Naive B cell (primary cell): Measurements from ENCODE around the gene CALCOCO2. TPM values are rescaled to one million over a fixed set of nuclear protein-coding genes. Genes with fewer than 3 reads are reported as not detected.
A peak's percentile ranks its signal among the peaks of the same experiment; 100 is the strongest.

ENCODE experiments used
- ATAC-seq, 2 donors: fragments of 150-1000 bp; cut with Tn5 transposase; 2 replicates each; pipeline ENCODE4 v1.10.0; 2021; ENCODE audit warnings: low read depth in 2 of 2, mild to moderate bottlenecking in 2 of 2, moderate library complexity in 2 of 2
- DNase-seq: peaks from one replicate; pipeline ENCODE4 v3.0.0; 2022
- H3K27ac Mint-ChIP-seq, 6 donors: one replicate each; pipeline ENCODE4 v1.8.0; 2020 to 2022; ENCODE audit warnings: mild to moderate bottlenecking in 6 of 6, mixed read lengths in 6 of 6, moderate library complexity in 5 of 6, inconsistent platforms in 2 of 6
- H3K27me3 Mint-ChIP-seq, 3 donors: one replicate each; pipeline ENCODE4 v1.8.0; 2021 to 2022; ENCODE audit warnings: mixed read lengths in 3 of 3, mild to moderate bottlenecking in 1 of 3
- H3K36me3 Mint-ChIP-seq, 2 donors: one replicate each; pipeline ENCODE4 v1.8.0; 2020 to 2022; ENCODE audit warnings: mixed read lengths in 2 of 2, inconsistent platforms in 1 of 2, mild to moderate bottlenecking in 1 of 2
- H3K4me1 Mint-ChIP-seq, 3 donors: one replicate each; pipeline ENCODE4 v1.8.0; 2020 to 2022; ENCODE audit warnings: mixed read lengths in 3 of 3, inconsistent platforms in 1 of 3, mild to moderate bottlenecking in 1 of 3, moderate library complexity in 1 of 3
- H3K4me3 Mint-ChIP-seq, 8 donors: one replicate each; pipeline ENCODE4 v1.8.0; 2020 to 2022; ENCODE audit warnings: mild to moderate bottlenecking in 8 of 8, mixed read lengths in 8 of 8, moderate library complexity in 8 of 8, inconsistent platforms in 2 of 8
- H3K9me3 Mint-ChIP-seq, 7 donors: one replicate each; pipeline ENCODE4 v1.8.0; 2020 to 2022; ENCODE audit warnings: mixed read lengths in 7 of 7, mild to moderate bottlenecking in 5 of 7, inconsistent platforms in 2 of 7, moderate library complexity in 1 of 7
- polyA plus RNA-seq, 6 donors: library from polyadenylated mRNA; unstranded; fragments of 300-500 nt; fragmentation: Illumina TruSeq; gene quantifications; one replicate each; pipeline ENCODE4 v1.2.3, GENCODE V29; 2021; ENCODE audit warnings: low read depth in 6 of 6

The CALCOCO2 gene
- polyA plus RNA-seq, 6 donors from 2014 or later = 147 to 228 (median 187) TPM

DNA sequence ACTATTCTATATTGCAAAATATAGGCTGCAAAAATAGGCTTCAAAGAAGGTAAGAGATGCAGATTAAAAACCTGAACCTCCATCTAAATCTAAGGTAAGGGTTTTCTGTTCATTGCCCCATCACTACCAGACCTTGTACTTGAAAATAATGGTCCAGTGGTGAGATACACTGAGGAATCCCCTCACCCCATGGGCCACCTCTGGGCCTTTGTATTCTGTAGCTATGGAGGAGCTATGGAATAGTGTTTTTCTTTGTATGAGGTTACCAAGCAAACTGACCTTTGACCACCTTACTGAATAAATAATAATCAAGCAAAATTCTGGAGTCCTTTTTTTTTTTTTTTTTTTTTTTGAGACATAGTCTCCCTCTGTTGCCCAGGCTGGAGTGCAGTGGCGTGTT, 72.6 kb downstream of the CALCOCO2 start:
- Mint-ChIP-seq H3K9me3 (no peaks in the 10 kb centered on the region), H3K27me3 (no peaks in the 10 kb centered on the region), H3K27ac (no peak overlapping the region), H3K36me3 (no peaks in the 10 kb centered on the region), H3K4me1 (peaks cover 5 to 10% (median 8%) of the 10 kb centered on the region in 3 donors), H3K4me3 (no peak overlapping the region)
- DNase-seq (no peak), ATAC-seq (no peak)

DNA sequence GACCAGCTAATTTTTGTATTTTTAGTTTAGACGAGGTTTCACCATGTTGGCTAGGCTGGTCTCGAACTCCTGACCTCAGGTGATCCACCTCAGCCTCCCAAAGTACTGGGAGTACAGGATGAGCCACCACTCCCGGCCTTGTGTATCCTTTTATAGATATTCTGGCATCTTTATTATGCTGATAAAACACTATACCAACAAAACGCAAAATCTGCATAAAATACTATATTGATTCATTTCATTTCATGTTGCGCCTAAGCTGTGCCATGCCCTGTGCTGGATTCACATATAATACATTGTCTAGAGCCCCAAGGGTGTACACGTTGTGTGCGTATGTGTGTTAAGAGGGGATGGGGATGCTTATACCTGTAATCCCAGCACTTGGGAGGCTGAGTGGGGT, 73.6 kb downstream of the CALCOCO2 start:
- Mint-ChIP-seq H3K27me3 (no peaks in the 10 kb centered on the region), H3K36me3 (no peaks in the 10 kb centered on the region), H3K27ac (no peak overlapping the region), H3K9me3 (no peaks in the 10 kb centered on the region), H3K4me3 (peak overlapping the region in 1 of 8 donors; percentile 30), H3K4me1 (peaks cover 11 to 15% (median 14%) of the 10 kb centered on the region in 3 donors)
- ATAC-seq = no peak
- no peak for DNase-seq

DNA sequence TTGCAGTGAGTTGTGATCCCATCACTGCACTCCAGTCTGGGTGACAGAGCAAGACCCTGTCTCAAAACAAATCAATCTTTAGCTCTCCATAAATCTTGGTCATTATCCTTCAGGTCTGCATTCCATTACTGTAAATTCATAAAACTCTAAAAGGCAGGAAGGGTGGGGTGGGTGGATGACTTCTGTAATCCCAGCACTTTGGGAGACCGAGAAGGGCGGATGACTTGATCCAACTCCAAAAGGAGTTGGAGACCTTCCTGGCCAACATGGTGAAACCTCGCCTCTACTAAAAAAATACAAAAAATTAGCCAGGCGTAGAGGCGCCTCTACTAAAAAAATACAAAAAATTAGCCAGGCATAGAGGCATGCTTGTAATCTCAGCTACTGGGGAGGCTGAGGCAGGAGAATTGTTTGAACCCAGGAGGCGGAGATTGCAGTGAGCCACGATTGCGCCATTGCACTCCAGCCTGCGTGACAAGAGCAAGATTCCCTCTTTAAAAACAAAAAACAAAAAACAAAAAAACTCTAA, 75.2 kb downstream of the CALCOCO2 start:
- H3K4me3 Mint-ChIP-seq = peak overlapping the region in 2 of 8 donors; percentile 33 to 62
- no peaks in the 10 kb centered on the region for H3K9me3 Mint-ChIP-seq
- H3K27ac Mint-ChIP-seq = no peak overlapping the region
- no peaks in the 10 kb centered on the region for H3K36me3 Mint-ChIP-seq
- no peak for ATAC-seq
- DNase-seq = no peak
- peaks cover 27 to 31% (median 30%) of the 10 kb centered on the region in 3 donors for H3K4me1 Mint-ChIP-seq
- H3K27me3 Mint-ChIP-seq = no peaks in the 10 kb centered on the region

DNA sequence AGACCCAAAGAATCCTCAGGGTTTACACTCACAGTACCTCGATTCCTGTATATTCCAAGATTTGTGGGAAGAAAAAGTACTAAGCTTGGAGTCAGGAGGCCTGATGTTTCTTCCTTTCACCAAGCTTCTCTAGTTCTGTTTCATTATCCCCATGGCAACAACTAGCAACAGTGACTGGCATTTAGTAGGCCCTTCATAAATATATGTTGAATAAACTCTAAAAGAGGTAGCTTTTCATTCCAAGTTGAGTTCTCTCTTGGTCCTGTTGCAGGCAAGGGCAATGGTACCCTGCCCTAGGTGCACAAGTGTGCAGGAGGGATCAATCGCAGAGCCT, 76.8 kb downstream of the CALCOCO2 start:
- Mint-ChIP-seq H3K4me1 (peaks cover 40 to 48% (median 46%) of the 10 kb centered on the region in 3 donors), H3K27me3 (no peaks in the 10 kb centered on the region), H3K27ac (peak overlapping the region; percentile 94 to 99 (median 97)), H3K4me3 (peak overlapping the region; percentile 86 to 98 (median 95)), H3K9me3 (no peaks in the 10 kb centered on the region), H3K36me3 (peaks cover 0 to 12% of the 10 kb centered on the region in 2 donors)
- DNase-seq (no peak), ATAC-seq (peak; percentile 1 to 2)

DNA sequence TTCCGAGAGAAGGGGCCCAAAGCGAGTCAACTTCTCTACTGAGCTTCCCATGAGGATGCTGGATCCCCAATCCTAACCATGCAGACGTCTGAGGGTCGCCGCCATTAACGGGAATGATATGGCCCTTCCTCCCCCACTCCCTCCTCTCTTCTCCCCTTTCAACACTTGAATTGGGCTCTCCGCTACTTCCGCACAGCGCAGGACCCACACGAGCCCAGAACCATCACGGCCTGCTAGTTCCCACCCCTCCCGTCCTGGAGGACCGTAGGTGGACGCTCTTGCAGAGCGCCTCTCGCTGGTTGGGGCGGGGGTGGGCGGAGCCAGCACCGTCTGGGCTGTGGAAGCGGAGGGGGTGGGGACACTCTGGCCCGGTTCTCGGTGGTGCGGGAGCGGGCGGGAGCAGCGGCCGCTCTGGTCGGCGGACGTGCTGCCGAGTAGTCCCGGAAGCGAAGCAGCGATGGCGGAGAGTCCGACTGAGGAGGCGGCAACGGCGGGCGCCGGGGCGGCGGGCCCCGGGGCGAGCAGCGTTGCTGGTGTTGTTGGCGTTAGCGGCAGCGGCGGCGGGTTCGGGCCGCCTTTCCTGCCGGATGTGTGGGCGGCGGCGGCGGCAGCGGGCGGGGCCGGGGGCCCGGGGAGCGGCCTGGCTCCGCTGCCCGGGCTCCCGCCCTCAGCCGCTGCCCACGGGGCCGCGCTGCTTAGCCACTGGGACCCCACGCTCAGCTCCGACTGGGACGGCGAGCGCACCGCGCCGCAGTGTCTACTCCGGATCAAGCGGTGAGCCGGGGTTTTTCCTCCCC, 77.4 kb downstream of the CALCOCO2 start, which contains the start of gene UBE2Z:
UBE2Z (plus strand) TSS at position 361 of the 797 bp plus-strand sequence; CDS start at position 458, 97 bp downstream.
- Mint-ChIP-seq H3K4me1 (peaks cover 40 to 53% (median 48%) of the 10 kb centered on the region in 3 donors), H3K27me3 (no peaks in the 10 kb centered on the region), H3K4me3 (peak within 1 kb of the TSS; percentile 86 to 98 (median 96)), H3K9me3 (no peaks in the 10 kb centered on the region), H3K36me3 (peaks cover 0 to 12% of the 10 kb centered on the region in 2 donors), H3K27ac (peak within 1 kb of the TSS; percentile 94 to 99 (median 97))
- ATAC-seq (peak; percentile 88), DNase-seq (peak; percentile 86)

DNA sequence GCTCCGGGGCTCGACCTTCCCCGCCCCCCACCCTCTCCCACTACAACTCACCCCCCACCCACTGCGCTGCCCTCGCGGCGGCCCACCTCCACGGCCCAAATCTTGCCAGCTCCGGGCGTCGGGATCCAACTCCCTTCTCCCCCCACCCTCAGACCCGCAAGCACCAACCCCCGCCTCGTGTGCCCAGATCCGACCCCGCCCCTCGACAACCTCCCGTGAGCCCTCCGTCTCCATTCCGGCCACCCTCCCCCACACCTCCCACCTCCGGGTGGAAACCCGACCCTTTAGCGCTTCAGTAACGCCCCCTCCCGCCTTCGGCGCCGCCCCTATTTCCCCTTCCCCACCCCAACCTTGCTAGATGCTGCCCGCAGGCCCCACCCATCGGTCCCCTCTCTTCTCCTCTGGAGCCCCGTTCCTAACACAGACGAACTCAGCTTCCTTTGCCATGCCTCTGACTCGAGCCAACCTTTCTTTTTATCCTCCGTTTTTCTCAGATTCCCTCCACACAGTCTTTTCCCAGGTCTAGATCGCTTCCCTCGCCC, 78.1 kb downstream of the CALCOCO2 start:
- Mint-ChIP-seq H3K27me3 (no peaks in the 10 kb centered on the region), H3K36me3 (peaks cover 4 to 15% of the 10 kb centered on the region in 2 donors), H3K4me3 (peak overlapping the region; percentile 86 to 98 (median 94)), H3K9me3 (no peaks in the 10 kb centered on the region), H3K27ac (peak overlapping the region in 5 of 6 donors; percentile 87 to 98 (median 95)), H3K4me1 (peaks cover 44 to 60% (median 54%) of the 10 kb centered on the region in 3 donors)
- ATAC-seq (peak; percentile 42 to 44), DNase-seq (peak; percentile 74)

DNA sequence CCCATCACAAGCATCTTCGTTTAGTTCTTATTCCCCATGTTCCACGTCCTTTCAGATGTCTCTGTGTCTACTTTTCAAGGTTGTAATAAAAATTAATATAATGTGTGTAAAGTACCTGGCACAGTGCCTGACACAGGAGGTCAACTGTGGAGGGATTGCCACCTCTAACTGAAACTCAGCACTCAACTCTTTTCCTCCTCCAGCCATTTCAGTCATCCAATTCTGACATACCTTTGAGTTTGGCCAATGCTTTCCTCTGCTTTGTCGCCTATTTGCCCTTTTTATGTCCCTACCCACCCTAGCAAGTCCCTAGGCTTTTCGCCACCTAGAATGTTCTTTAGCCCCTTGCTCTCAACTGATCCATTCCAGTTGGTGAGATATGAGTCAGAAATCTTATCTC, 78.9 kb downstream of the CALCOCO2 start:
- DNase-seq = no peak
- H3K9me3 Mint-ChIP-seq = no peaks in the 10 kb centered on the region
- peaks cover 11 to 21% of the 10 kb centered on the region in 2 donors for H3K36me3 Mint-ChIP-seq
- peak overlapping the region; percentile 86 to 98 (median 94) for H3K4me3 Mint-ChIP-seq
- H3K27me3 Mint-ChIP-seq = no peaks in the 10 kb centered on the region
- ATAC-seq = no peak
- peaks cover 51 to 69% (median 61%) of the 10 kb centered on the region in 3 donors for H3K4me1 Mint-ChIP-seq
- peak overlapping the region; percentile 25 to 94 (median 77) for H3K27ac Mint-ChIP-seq

DNA sequence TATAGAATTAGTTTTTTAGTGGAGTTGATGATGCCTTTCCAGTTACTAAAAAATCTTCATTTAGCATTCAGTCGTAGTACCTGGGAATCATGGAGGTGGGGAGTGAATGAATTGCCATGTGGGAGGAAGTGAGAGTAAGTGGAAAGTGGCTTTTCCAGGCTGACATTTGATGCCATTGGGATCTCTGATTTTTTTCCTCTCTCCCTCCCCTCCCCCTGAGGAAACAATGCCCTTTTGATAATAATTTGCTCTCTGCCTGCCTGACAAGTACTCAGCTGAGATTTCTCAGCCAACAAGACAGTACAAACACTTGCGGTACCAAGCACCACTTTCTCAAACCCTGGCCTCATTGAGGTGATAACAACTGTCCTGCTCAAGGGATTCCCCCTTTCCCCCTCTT, 79.5 kb downstream of the CALCOCO2 start:
- DNase-seq = no peak
- Mint-ChIP-seq H3K4me3 (peak overlapping the region in 7 of 8 donors; percentile 49 to 97 (median 90)), H3K27ac (peak overlapping the region in 5 of 6 donors; percentile 47 to 94 (median 73)), H3K27me3 (no peaks in the 10 kb centered on the region), H3K36me3 (peaks cover 11 to 21% of the 10 kb centered on the region in 2 donors), H3K4me1 (peaks cover 51 to 75% (median 63%) of the 10 kb centered on the region in 3 donors), H3K9me3 (no peaks in the 10 kb centered on the region)
- no peak for ATAC-seq

DNA sequence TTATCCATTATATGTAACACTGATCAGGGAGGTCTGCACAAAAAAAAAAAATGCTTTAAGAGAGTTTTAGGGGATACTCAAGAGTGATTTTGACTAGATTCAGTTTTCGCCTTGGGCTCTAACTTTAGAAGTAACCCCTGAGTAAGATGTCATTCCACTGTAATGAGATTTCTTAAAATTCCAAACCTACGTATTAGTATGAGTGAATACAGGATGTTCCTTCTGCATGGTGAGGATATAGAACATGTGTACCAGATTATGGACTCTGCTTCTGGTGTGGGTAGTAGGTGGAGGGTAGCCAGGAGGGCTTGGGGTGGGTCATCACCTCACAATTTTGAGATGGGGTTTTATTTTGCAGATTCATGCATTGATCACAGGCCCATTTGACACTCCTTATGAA, 81.6 kb downstream of the CALCOCO2 start:
- Mint-ChIP-seq H3K36me3 (peaks cover 21% of the 10 kb centered on the region in 2 donors), H3K27ac (peak overlapping the region in 2 of 6 donors; percentile 9 to 24), H3K9me3 (no peaks in the 10 kb centered on the region), H3K4me3 (peak overlapping the region in 1 of 8 donors; percentile 7), H3K27me3 (no peaks in the 10 kb centered on the region), H3K4me1 (peaks cover 58 to 79% (median 71%) of the 10 kb centered on the region in 3 donors)
- ATAC-seq = no peak
- no peak for DNase-seq

Other genes with a start within 250 kb of the CALCOCO2 start
- gene HOXB3, start 240.8 kb upstream of the CALCOCO2 start, polyA plus RNA-seq = under 1 TPM in 1 of 6 donors, not detected in 5; 0.05 TPM
- gene HOXB5, start 237.3 kb upstream of the CALCOCO2 start, polyA plus RNA-seq = not detected
- not detected for gene HOXB6, start 226.0 kb upstream of the CALCOCO2 start, polyA plus RNA-seq
- gene HOXB7, start 220.0 kb upstream of the CALCOCO2 start, polyA plus RNA-seq = under 1 TPM in 2 of 6 donors, not detected in 4; 0.24 to 0.58 TPM
- not detected for gene HOXB8, start 215.7 kb upstream of the CALCOCO2 start, polyA plus RNA-seq
- gene HOXB9, start 204.7 kb upstream of the CALCOCO2 start, polyA plus RNA-seq = not detected
- not detected for gene PRAC1, start 108.5 kb upstream of the CALCOCO2 start, polyA plus RNA-seq
- not detected for gene PRAC2, start 107.8 kb upstream of the CALCOCO2 start, polyA plus RNA-seq
- not detected for gene HOXB13, start 102.3 kb upstream of the CALCOCO2 start, polyA plus RNA-seq
- gene TTLL6, start 13.8 kb upstream of the CALCOCO2 start, polyA plus RNA-seq = not detected
- gene ATP5MC1, start 61.8 kb downstream of the CALCOCO2 start, polyA plus RNA-seq = 100 to 1,000 TPM; 170 to 239 (median 193) TPM
- gene UBE2Z, start 77.4 kb downstream of the CALCOCO2 start, polyA plus RNA-seq = 10 to 100 TPM; 75.2 to 89.3 (median 76.9) TPM
- 100 to 1,000 TPM in 4 of 6 donors, 10 to 100 TPM in 2; 92.4 to 140 (median 108) TPM for gene SNF8, start 113.8 kb downstream of the CALCOCO2 start, polyA plus RNA-seq
- gene GIP, start 137.6 kb downstream of the CALCOCO2 start, polyA plus RNA-seq = not detected
- gene IGF2BP1, start 166.3 kb downstream of the CALCOCO2 start, polyA plus RNA-seq = not detected